B cell (primary cell): Measurements from ENCODE around the gene ATG2A. TPM values are rescaled to one million over a fixed set of nuclear protein-coding genes. Genes with fewer than 3 reads are reported as not detected.

Experiments used
- ATAC-seq: fragments of 200-7000 bp; cut with Tn5 transposase; one replicate; pipeline ENCODE4 v1.10.0; 2021; ENCODE audit warnings: low read depth, mild to moderate bottlenecking, moderate number of reproducible peaks, moderate library complexity
- CTCF ChIA-PET: fragments of 350-600 bp; sonication (Branson Sonifier 250); formaldehyde crosslinking; loops from one replicate; lab custom pipeline; 2021; ENCODE audit warnings: antibody characterized with exemption, inconsistent platforms; lab: Charles Lee
- POLR2A ChIA-PET: fragments of 350-600 bp; sonication (Branson Sonifier 250); formaldehyde crosslinking; loops from one replicate; lab custom pipeline; 2021; ENCODE audit warnings: antibody characterized with exemption; lab: Charles Lee
- DNase-seq: peaks from one replicate; pipeline ENCODE4 v3.0.0; 2013
- H2AFZ ChIP-seq: 2 replicates; pipeline ENCODE4 v1.6.1; 2012; ENCODE audit warnings: mild to moderate bottlenecking, low read depth, low read length; ENCODE audit not compliant: insufficient read depth, poor library complexity, severe bottlenecking
- H3K27ac ChIP-seq, 2 donors: 1 replicate in 1 of 2; 2 replicates in 1 of 2; pipeline ENCODE4 v1.5.1; 2012 to 2013; ENCODE audit warnings: low read length in 2 of 2, mild to moderate bottlenecking in 2 of 2, moderate library complexity in 1 of 2
- H3K27me3 ChIP-seq, 4 experiments: fragments of 200-600 bp in 1 of 4; sonication (generic) in 1 of 4; replicated peaks in 1 of 4; 1 replicate in 2 of 4; 2 replicates in 2 of 4; pipeline versions ENCODE4 v1.6.1 to v1.7.0; 2013 to 2016; ENCODE audit warnings: low read length in 3 of 4, mild to moderate bottlenecking in 2 of 4, mixed read lengths in 1 of 4, moderate library complexity in 1 of 4; ENCODE audit not compliant: insufficient read depth in 4 of 4, control insufficient read depth in 3 of 4; ENCODE audit errors: control extremely low read depth in 1 of 4
- H3K36me3 ChIP-seq, 2 experiments: replicated peaks in 1 of 2; 1 replicate in 1 of 2; 2 replicates in 1 of 2; pipeline versions ENCODE4 v1.6.1 to v1.7.1; 2013; ENCODE audit warnings: low read length in 1 of 2; ENCODE audit not compliant: insufficient read depth in 2 of 2, control insufficient read depth in 1 of 2; ENCODE audit errors: control extremely low read depth in 1 of 2, extremely low read depth in 1 of 2
- H3K4me1 ChIP-seq, 2 donors: fragments of 200-600 bp in 1 of 2; sonication (generic) in 1 of 2; 1 replicate in 1 of 2; 2 replicates in 1 of 2; pipeline versions ENCODE4 v1.5.1 to v1.6.1; 2013 to 2017; ENCODE audit warnings: low read length in 2 of 2; ENCODE audit not compliant: control insufficient read depth in 2 of 2, insufficient read depth in 2 of 2
- H3K4me2 ChIP-seq: replicated peaks from 2 replicates; pipeline ENCODE3; 2012; ENCODE audit warnings: mild to moderate bottlenecking, low read depth, low read length; ENCODE audit not compliant: poor library complexity, severe bottlenecking
- H3K4me3 ChIP-seq, 5 experiments: fragments of 200-600 bp in 1 of 5; sonication (generic) in 1 of 5; 1 replicate in 3 of 5; 2 replicates in 2 of 5; pipeline versions ENCODE4 v1.5.1 to v1.7.0; 2011 to 2016; ENCODE audit warnings: low read length in 4 of 5, mild to moderate bottlenecking in 4 of 5, low read depth in 2 of 5, control low read depth in 1 of 5, moderate library complexity in 1 of 5; ENCODE audit not compliant: insufficient read depth in 1 of 5; ENCODE audit errors: control extremely low read depth in 1 of 5, extremely low read depth in 1 of 5
- H3K79me2 ChIP-seq: fragments of 200-600 bp; sonication (generic); one replicate; pipeline ENCODE4 v1.6.0; 2016; ENCODE audit warnings: low read length; ENCODE audit not compliant: control insufficient read depth, insufficient read depth
- H3K9ac ChIP-seq: fragments of 200-600 bp; sonication (generic); 2 replicates; pipeline ENCODE4 v1.6.1; 2017; ENCODE audit warnings: mild to moderate bottlenecking, low read length, moderate library complexity
- H3K9me3 ChIP-seq, 3 donors: one replicate each; pipeline versions ENCODE4 v1.6.1 to v1.7.1; 2013; ENCODE audit warnings: low read length in 2 of 3; ENCODE audit not compliant: control insufficient read depth in 2 of 3, insufficient read depth in 1 of 3; ENCODE audit errors: control extremely low read depth in 1 of 3
- H4K20me1 ChIP-seq: 2 replicates; pipeline ENCODE4 v1.6.0; 2012; ENCODE audit warnings: mild to moderate bottlenecking, low read length; ENCODE audit not compliant: insufficient read depth, control insufficient read depth, poor library complexity, severe bottlenecking
- H3K27ac Mint-ChIP-seq: one replicate; pipeline ENCODE4 v1.8.0; 2021; ENCODE audit warnings: mixed read lengths
- H3K27me3 Mint-ChIP-seq: one replicate; pipeline ENCODE4 v1.8.0; 2021; ENCODE audit warnings: mixed read lengths
- H3K4me1 Mint-ChIP-seq: one replicate; pipeline ENCODE4 v1.8.0; 2021; ENCODE audit warnings: mixed read lengths
- H3K4me3 Mint-ChIP-seq: one replicate; pipeline ENCODE4 v1.8.0; 2021; ENCODE audit warnings: mixed read lengths
- H3K9me3 Mint-ChIP-seq: one replicate; pipeline ENCODE4 v1.8.0; 2022; ENCODE audit warnings: mixed read lengths; ENCODE audit not compliant: insufficient read depth
- EZH2 ChIP-seq: IDR thresholded peaks from 2 replicates; pipeline ENCODE4 v1.6.1; 2012; ENCODE audit warnings: borderline replicate concordance, low read depth, mild to moderate bottlenecking, moderate library complexity, low read length; ENCODE audit not compliant: insufficient read depth, poor library complexity, severe bottlenecking
- WGBS: methylation state at CpG from one replicate; pipeline ENCODE4 v1.1.5; 2013; ENCODE audit warnings: missing lambda C conversion rate; ENCODE audit not compliant: insufficient coverage; 5-methylcytosine and 5-hydroxymethylcytosine counted together
- intact Hi-C: fragments of 100-400 bp; cut with micrococcal nuclease; formaldehyde crosslinking; loops from one replicate; pipeline ENCODE4 v1.10.0; 2022
- polyA plus RNA-seq: library from polyadenylated mRNA; depleted of rRNA; stranded (reverse); fragments of >200 nt; gene quantifications from 2 replicates; pipeline ENCODE4 v1.2.3, GENCODE V29; 2012
- total RNA-seq, 2 donors: library from RNA; stranded (reverse); fragments of 120-200 nt in 1 of 2; gene quantifications; 1 replicate in 1 of 2; 2 replicates in 1 of 2; pipeline versions ENCODE4 v1.2.3 to v1.2.4, GENCODE V29; 2013 to 2022
- TF ChIP-seq, protein P1 (sequence below): fragments of 200-600 bp; IDR thresholded peaks from one replicate; pipeline ENCODE4 v1.8.0; 2022; ENCODE audit warnings: antibody characterized with exemption, mild to moderate bottlenecking

ATG2A gene
- total and polyA plus RNA-seq, 2 donors (not counting 1 experiment from before 2014, with no cell fraction given) = 24.3 to 38.6 TPM

DNA sequence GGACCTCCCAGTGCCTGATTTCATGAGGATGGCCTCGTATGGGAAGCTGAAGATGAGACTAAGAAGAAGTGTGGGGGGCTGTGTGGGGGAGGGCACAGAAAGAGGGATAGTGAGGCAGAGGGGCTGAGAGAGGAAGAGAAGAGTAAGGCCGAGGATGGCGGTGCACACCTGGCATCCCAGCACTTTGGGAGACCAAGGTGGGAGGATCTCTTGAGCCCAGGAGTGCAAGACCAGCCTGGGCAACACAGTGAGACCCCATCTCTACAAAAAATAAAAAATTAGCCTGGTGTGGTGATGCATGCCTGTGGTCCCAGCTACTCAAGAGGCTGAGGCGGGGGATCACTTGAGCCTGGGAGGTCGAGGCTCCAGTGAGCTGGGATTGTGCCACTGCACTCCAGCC, 25.1 kb downstream of the ATG2A start:
- Histone ChIP-seq H4K20me1 (no peaks in the 10 kb centered on the region), H3K4me2 (no peak overlapping the region), H2AFZ (no peak overlapping the region), H3K27me3 (no peaks in the 10 kb centered on the region), H3K9me3 (no peaks in the 10 kb centered on the region), H3K4me1 (peaks cover 39 to 49% of the 10 kb centered on the region in 2 donors), H3K9ac (no peak overlapping the region), H3K79me2 (peaks cover 11% of the 10 kb centered on the region), H3K36me3 (peaks cover 0 to 6% of the 10 kb centered on the region in 2 experiments), H3K27ac (no peak overlapping the region), H3K4me3 (no peak overlapping the region)
- 68% methylated on average over 5 of the region's 5 CpGs for WGBS
- Mint-ChIP-seq H3K27me3 (no peaks in the 10 kb centered on the region), H3K27ac (no peak overlapping the region), H3K9me3 (no peaks in the 10 kb centered on the region), H3K4me1 (peaks cover 33% of the 10 kb centered on the region), H3K4me3 (peak overlapping the region; percentile 16)
- TF ChIP-seq, protein P1, sequence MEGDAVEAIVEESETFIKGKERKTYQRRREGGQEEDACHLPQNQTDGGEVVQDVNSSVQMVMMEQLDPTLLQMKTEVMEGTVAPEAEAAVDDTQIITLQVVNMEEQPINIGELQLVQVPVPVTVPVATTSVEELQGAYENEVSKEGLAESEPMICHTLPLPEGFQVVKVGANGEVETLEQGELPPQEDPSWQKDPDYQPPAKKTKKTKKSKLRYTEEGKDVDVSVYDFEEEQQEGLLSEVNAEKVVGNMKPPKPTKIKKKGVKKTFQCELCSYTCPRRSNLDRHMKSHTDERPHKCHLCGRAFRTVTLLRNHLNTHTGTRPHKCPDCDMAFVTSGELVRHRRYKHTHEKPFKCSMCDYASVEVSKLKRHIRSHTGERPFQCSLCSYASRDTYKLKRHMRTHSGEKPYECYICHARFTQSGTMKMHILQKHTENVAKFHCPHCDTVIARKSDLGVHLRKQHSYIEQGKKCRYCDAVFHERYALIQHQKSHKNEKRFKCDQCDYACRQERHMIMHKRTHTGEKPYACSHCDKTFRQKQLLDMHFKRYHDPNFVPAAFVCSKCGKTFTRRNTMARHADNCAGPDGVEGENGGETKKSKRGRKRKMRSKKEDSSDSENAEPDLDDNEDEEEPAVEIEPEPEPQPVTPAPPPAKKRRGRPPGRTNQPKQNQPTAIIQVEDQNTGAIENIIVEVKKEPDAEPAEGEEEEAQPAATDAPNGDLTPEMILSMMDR = no peak
- no peak for TF ChIP-seq EZH2
- DNase-seq = no peak
- ChIA-PET POLR2A (interaction anchor here (0.8 to 6.9 kb wide), 3 partner anchors 12 to 44 kb away, joined by 3 to 39 read pairs (median 3); partner anchors contain the start of gene EHD1), CTCF (interaction anchor here (0.7 to 30.2 kb wide), 8 partner anchors 10 to 148 kb away, joined by 3 to 1254 read pairs (median 6); partner anchors contain the start of genes CDC42BPG and RASGRP2)
- intact Hi-C loops = no loop called here
- ATAC-seq = no peak

DNA sequence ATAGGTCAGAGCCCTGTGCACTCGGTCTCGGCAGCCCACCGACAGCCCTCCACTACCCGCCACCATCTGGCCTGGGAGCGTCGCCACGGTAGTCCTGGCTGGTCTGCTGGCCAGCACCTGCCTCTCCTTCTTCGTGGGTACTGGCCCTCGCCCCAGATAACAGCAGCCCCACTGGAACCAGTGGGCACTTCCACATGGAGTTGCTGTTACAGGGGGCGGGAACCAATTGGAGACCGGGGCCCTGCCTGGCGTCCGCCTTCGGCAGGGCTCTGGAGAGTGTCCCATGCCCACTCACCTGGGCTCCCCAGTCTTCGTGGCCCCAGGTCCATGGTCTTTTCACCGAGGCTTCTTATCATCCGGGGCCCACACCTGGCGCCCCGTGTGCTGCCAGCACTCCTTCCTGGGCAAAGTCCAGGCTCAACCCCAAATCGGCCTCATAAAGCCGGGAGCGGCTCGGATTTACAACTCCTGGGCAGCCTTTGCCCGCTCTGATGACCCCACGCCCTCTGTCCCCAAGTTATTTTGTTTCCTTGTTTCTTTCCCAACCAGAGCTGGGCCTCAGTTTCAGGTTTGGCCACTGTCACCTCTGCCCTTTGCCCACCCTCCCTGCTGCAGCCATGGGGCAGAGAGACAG, 25.7 kb downstream of the ATG2A start:
- peaks cover 0 to 6% of the 10 kb centered on the region in 2 experiments for H3K36me3 ChIP-seq
- H3K4me2 ChIP-seq = no peak overlapping the region
- no peaks in the 10 kb centered on the region for H3K9me3 ChIP-seq
- no peaks in the 10 kb centered on the region for H4K20me1 ChIP-seq
- TF ChIP-seq, protein P1 = no peak
- TF ChIP-seq EZH2 = no peak
- intact Hi-C loops = no loop called here
- Mint-ChIP-seq H3K4me1 (peaks cover 33% of the 10 kb centered on the region), H3K27me3 (no peaks in the 10 kb centered on the region), H3K27ac (no peak overlapping the region), H3K9me3 (no peaks in the 10 kb centered on the region), H3K4me3 (peak overlapping the region; percentile 16)
- H3K27ac ChIP-seq = no peak overlapping the region
- H3K9ac ChIP-seq = no peak overlapping the region
- H2AFZ ChIP-seq = no peak overlapping the region
- peaks cover 11% of the 10 kb centered on the region for H3K79me2 ChIP-seq
- no peak for ATAC-seq
- CTCF ChIA-PET = interaction anchor here (0.8 to 30.2 kb wide), 7 partner anchors 9 to 147 kb away, joined by 3 to 1254 read pairs (median 6); partner anchors contain the start of genes CDC42BPG, EHD1 and RASGRP2
- H3K27me3 ChIP-seq = no peaks in the 10 kb centered on the region
- no peak for DNase-seq
- H3K4me1 ChIP-seq = peaks cover 39 to 49% of the 10 kb centered on the region in 2 donors
- POLR2A ChIA-PET = interaction anchor here (0.6 to 6.9 kb wide), 3 partner anchors 11 to 44 kb away, joined by 3 to 39 read pairs (median 3); no protein-coding TSS in a partner anchor
- H3K4me3 ChIP-seq = no peak overlapping the region
- 96% methylated on average over 25 of the region's 25 CpGs for WGBS
